Breast epithelium (tissue), 3 donors: Measurements from ENCODE around the gene LRRC4C.

Experiments used
- CTCF ChIP-seq, 3 donors: fragments of 450-650 bp; IDR thresholded peaks; one replicate each; pipeline ENCODE4 v1.5.1; 2016 to 2017; ENCODE audit warnings: antibody characterized with exemption in 3 of 3, mild to moderate bottlenecking in 3 of 3, moderate library complexity in 3 of 3
- POLR2A ChIP-seq: fragments of 450-650 bp; IDR thresholded peaks from one replicate; pipeline ENCODE4 v1.6.1; 2016; ENCODE audit warnings: antibody characterized with exemption, mild to moderate bottlenecking, moderate library complexity
- POLR2AphosphoS5 ChIP-seq, 3 donors: sonication (generic); formaldehyde crosslinking; IDR thresholded peaks; one replicate each; pipeline ENCODE4 v1.6.1; 2017; ENCODE audit warnings: antibody characterized with exemption in 3 of 3

GRCh38 chr11:41283191-41283930, 176.1 kb downstream of the LRRC4C start:
- no peak for TF ChIP-seq CTCF (IDR thresholded peaks at IDR 0.05)
- no peak for TF ChIP-seq POLR2A
- TF ChIP-seq POLR2AphosphoS5 (IDR thresholded peaks at IDR 0.05): no peak
